Fibroblast of the aortic adventitia (primary cell): Measurements from ENCODE around the gene CLDN19. TPM values are rescaled to one million over a fixed set of nuclear protein-coding genes. Genes with fewer than 3 reads are reported as not detected.

Source experiments
- DNase-seq: peaks from one replicate; pipeline ENCODE4 v3.0.0-alpha.2; 2010; ENCODE audit warnings: low read depth
- H3K4me3 ChIP-seq: 2 replicates; pipeline ENCODE4 v1.5.1; 2011; ENCODE audit warnings: low read depth, mild to moderate bottlenecking, control low read depth, low read length, moderate library complexity
- total RNA-seq: library from RNA; depleted of rRNA; stranded (reverse); fragments of >200 nt; gene quantifications from 2 replicates; pipeline ENCODE4 v1.2.3, GENCODE V29; 2012; ENCODE audit warnings: low replicate concordance
- TF ChIP-seq, protein P1 (sequence below): IDR thresholded peaks from 2 replicates; pipeline ENCODE4 v1.5.1; 2011; ENCODE audit warnings: mild to moderate bottlenecking, low read length, control low read depth, inconsistent platforms; ENCODE audit not compliant: insufficient read depth

CLDN19 gene
- total RNA-seq, 1 donor, result not detected

DNA sequence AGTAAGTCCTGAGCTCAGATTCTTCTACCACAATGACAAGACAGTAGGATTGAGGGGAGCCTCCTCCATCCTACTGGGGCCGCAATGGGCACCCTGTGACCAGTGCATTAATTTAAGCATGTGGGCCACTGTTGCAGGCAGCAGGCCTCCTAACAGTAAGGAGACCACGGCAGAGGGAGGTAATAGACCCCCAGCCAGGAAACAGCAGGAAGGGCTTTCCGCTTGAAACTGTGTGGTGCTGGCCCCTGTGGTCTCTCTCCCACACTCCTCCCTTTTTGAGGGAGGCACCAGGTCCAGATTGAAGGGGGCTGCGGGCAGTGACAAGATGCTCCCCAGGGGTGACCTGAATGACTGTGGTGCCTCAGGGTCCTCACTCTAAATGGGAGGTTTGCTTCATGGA is 1.7 kb upstream of the CLDN19 start:
- no peak for DNase-seq
- no peak overlapping the region for H3K4me3 ChIP-seq
- TF ChIP-seq, protein P1, sequence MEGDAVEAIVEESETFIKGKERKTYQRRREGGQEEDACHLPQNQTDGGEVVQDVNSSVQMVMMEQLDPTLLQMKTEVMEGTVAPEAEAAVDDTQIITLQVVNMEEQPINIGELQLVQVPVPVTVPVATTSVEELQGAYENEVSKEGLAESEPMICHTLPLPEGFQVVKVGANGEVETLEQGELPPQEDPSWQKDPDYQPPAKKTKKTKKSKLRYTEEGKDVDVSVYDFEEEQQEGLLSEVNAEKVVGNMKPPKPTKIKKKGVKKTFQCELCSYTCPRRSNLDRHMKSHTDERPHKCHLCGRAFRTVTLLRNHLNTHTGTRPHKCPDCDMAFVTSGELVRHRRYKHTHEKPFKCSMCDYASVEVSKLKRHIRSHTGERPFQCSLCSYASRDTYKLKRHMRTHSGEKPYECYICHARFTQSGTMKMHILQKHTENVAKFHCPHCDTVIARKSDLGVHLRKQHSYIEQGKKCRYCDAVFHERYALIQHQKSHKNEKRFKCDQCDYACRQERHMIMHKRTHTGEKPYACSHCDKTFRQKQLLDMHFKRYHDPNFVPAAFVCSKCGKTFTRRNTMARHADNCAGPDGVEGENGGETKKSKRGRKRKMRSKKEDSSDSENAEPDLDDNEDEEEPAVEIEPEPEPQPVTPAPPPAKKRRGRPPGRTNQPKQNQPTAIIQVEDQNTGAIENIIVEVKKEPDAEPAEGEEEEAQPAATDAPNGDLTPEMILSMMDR, result no peak

DNA sequence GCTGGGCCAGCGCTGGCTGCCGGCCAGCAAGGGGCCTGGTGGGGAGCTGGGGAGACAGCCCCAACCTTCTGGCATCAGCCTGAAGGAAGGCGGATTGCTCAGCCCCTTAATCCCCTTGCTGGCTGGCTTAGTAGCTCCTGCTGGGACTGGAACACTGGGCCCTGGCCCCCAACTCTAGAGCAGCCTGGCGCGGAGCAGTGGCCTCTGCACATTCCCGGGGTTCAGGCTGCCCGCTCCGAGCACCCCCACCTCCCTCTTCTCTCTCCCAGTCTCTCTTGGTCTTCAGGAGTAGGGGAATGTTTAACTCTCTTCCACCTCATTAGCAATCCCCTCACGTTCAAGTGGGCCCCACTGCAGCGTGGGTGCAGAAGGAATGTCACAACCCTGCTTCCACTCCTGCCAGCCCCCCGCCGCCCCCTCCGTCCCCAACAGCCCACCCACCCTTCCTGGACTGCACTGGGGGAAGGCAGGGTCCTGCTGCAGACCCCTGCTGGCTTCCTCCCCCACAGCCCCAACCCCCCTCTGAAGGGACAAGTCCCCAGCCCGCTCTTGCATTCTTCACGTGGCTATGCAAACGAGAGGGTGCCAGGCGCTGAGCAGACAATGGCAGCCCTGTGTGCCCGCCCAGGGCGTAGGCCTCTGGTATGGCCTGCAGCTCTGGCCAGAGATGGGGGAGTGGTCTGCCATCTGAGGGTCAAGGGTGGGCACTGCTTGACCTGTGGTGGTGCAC is 980 bp upstream of the CLDN19 start:
- TF ChIP-seq, protein P1, result no peak
- H3K4me3 ChIP-seq, result no peak overlapping the region
- DNase-seq, result no peak

DNA sequence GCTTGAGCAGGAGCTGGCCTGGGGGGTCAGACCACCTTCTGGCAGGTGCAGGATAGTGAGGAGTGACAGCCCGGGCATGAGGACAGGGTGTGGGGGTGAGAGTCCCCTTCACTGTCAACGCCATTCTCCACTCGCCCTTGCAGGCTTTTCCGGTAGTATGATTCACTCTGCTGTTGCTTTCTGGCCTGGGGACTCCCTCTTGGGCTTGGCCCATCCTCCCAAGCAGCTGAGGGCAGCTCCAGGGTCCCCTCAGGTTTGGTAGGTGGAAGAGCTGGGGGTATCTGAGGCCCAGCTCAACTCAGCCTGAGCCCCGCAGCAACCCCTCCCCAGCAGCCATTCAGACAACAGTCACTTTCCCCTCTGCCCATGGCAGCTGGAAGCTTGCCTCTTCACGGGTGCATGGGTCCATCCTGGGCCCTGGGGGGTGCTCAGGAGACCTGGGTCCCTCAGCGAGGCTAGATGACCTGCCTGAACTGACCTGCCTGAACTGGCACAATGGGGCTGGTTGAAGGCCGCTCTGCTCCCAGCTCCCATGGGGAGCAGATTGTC is 1.3 kb downstream of the CLDN19 start:
- no peak for DNase-seq
- no peak overlapping the region for H3K4me3 ChIP-seq
- TF ChIP-seq, protein P1, result no peak

DNA sequence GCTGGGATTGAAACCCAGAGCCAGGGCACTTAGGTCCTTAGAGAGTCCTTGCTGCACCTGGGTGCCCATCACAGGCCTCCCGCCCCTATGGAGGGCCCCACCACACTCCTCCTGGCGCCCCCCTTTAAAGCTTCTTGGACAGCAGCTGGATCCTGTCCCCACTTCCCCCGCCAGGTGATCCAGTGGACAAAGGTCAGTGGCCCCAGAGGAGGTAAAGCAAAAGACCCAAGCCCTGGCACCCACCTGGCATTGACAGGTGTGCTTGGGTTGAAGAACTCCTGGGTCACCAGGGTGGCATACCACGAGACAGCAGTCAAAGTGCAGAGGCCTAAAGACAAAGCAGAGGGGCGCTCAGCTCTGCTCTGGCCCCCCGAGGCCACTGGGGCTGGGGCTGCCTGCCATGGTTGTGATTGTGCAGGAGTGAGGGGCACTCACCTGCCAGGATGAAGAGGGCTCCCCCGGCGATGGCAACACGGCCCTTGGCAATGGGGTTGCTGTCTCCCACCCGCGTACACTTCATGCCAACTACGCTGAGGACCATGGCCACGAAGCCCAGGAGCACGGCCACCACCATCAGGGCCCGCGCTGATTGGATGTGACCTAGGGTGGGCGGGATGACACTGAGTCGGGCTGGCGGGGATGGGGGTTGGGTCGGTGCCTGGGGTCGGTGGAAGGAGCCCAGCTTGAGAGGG is 1.9 kb downstream of the CLDN19 start:
- DNase-seq, result no peak
- TF ChIP-seq, protein P1, result no peak
- no peak overlapping the region for H3K4me3 ChIP-seq

DNA sequence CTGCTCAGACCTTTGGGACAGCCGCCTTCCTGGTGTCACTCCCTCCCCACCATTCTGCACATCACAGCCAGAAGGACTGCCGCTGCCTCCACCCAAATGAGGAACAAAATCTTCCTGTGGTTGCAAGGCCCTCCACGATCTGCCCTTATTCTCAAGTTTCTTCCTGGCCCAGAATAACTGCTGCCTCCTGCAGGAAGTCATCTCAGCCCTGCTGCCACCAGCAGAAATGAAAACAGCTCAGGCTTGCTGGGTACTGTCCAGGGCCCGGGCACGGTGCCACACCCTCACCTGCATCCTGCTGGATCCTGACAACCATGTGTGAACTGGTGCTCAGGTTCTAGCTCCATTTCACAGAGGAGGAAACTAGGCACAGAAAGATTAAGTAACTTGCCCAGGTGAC is 2.8 kb downstream of the CLDN19 start:
- TF ChIP-seq, protein P1, result no peak

DNA sequence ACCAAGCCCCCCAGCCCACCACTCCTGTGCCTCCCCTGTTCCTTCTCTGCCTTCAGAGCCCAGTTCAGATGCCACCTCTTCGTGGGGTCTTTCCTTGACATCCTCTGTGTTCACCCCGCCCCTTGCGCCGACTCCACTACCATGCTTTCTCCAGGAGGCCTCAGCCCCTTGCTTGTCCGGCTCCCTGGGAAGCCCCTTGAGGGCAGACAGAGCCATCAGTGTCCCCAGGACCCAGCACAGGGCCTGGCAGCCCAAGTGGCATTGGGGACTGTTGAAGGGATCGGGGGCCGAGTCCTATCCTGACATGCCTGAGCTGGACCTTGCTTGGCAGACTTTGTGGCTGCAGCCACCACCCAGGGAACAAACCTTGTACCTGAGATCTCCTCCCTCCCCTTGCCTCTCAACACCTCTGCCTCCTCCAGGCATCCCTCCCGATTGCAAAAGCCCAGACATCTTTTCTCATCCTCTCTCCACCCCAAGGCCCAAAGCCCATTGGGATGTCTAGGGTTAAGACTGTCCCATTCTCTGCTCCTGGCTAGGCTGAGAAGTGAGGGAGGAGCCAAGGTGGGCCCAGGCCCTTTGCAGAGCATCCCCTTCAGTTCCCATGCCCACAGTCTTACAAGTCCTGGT is 3.4 kb downstream of the CLDN19 start:
- TF ChIP-seq, protein P1, result no peak
- no peak for DNase-seq
- H3K4me3 ChIP-seq, result no peak overlapping the region

More for the DNA sequence above, 2.8 kb downstream of the CLDN19 start:
- no peak for DNase-seq
- no peak overlapping the region for H3K4me3 ChIP-seq
